OCI-LY3 (cell line): ENCODE results near the gene CKMT2.
"Not testable (repeated sequence)": the region's sequence is repeated elsewhere in the genome, so short reads cannot be mapped to it uniquely, and the experiment has no call there.

Source experiments
- H2AFZ ChIP-seq: fragments of 200-600, 300-600 bp; shearing (Covaris generic); 2 replicates; pipeline ENCODE4 v1.6.0; 2014; ENCODE audit warnings: antibody characterized with exemption, low read depth, low read length
- H3K27ac ChIP-seq: fragments of 200-600, 300-600 bp; sonication (generic); 2 replicates; pipeline ENCODE4 v1.5.1; 2014; ENCODE audit warnings: mild to moderate bottlenecking, low read length, moderate library complexity, mixed read lengths
- H3K27me3 ChIP-seq: fragments of 200-600, 300-600 bp; sonication (generic); 2 replicates; pipeline ENCODE4 v1.6.1; 2014; ENCODE audit warnings: low read depth, low read length, mixed read lengths
- H3K36me3 ChIP-seq: fragments of 200-600, 300-600 bp; sonication (generic); replicated peaks from 2 replicates; pipeline ENCODE3; 2014; ENCODE audit warnings: low read depth, low read length, mixed read lengths
- H3K4me1 ChIP-seq: fragments of 300-600, 200-600 bp; sonication (generic); 2 replicates; pipeline ENCODE4 v1.6.1; 2014; ENCODE audit warnings: low read length, mixed read lengths
- H3K4me2 ChIP-seq: fragments of 200-600, 300-600 bp; sonication (generic); 2 replicates; pipeline ENCODE4 v1.6.1; 2014; ENCODE audit warnings: low read length, mixed read lengths
- H3K4me3 ChIP-seq: fragments of 300-600, 200-600 bp; sonication (generic); 2 replicates; pipeline ENCODE4 v1.5.1; 2014; ENCODE audit warnings: antibody characterized with exemption, mild to moderate bottlenecking, low read length, moderate library complexity
- H3K79me2 ChIP-seq: fragments of 300-600, 200-600 bp; shearing (Covaris generic); 2 replicates; pipeline ENCODE4 v1.6.1; 2014; ENCODE audit warnings: mild to moderate bottlenecking, low read length, mixed read lengths
- H3K9ac ChIP-seq: fragments of 300-600, 200-600 bp; shearing (Covaris generic); 2 replicates; pipeline ENCODE4 v1.6.0; 2014; ENCODE audit warnings: mild to moderate bottlenecking, low read length, moderate library complexity
- H3K9me3 ChIP-seq: fragments of 200-600, 300-600 bp; shearing (Covaris generic); 2 replicates; pipeline ENCODE4 v1.6.1; 2014; ENCODE audit warnings: low read length, mixed read lengths; ENCODE audit not compliant: insufficient read depth
- H4K20me1 ChIP-seq: fragments of 200-600, 300-600 bp; sonication (generic); 2 replicates; pipeline ENCODE4 v1.6.1; 2016; ENCODE audit warnings: low read length, mixed read lengths; ENCODE audit not compliant: insufficient read depth
- CTCF ChIP-seq: fragments of 200-600, 300-600 bp; sonication (generic); IDR thresholded peaks from 2 replicates; pipeline ENCODE4 v1.5.1; 2014; ENCODE audit warnings: antibody characterized with exemption, low read length, low read depth
- EZH2phosphoT487 ChIP-seq: fragments of 200-600 bp; shearing (Covaris generic); IDR thresholded peaks from 2 replicates; pipeline ENCODE4 v1.6.1; 2018; ENCODE audit warnings: antibody characterized with exemption, mixed run types, low read depth

CKMT2 gene

GRCh38 chr5:81288021-81288433 is 54.9 kb downstream of the CKMT2 start:
- TF ChIP-seq EZH2phosphoT487 (no peak), CTCF (no peak)
- Histone ChIP-seq H3K4me1 (peaks cover 16% of the 10 kb centered on the region), H3K4me2 (peak overlapping the region; percentile 48), H3K27ac (peak overlapping the region; percentile 24; the same call in 1 of the 2 replicates), H3K4me3 (peak overlapping the region; percentile 33), H3K27me3 (no peaks in the 10 kb centered on the region), H3K36me3 (peaks cover 12% of the 10 kb centered on the region), H4K20me1 (no peaks in the 10 kb centered on the region), H3K9ac (no peak overlapping the region), H3K79me2 (peaks cover 13% of the 10 kb centered on the region; the same call in 1 of the 2 replicates), H3K9me3 (peaks cover 10% of the 10 kb centered on the region; the same call in 1 of the 2 replicates), H2AFZ (no peak overlapping the region)

- no peaks in the 10 kb centered on the region for H3K27me3 ChIP-seq
- TF ChIP-seq CTCF (no peak), EZH2phosphoT487 (no peak)
- peaks cover 10% of the 10 kb centered on the region; the same call in 1 of the 2 replicates for H3K9me3 ChIP-seq
Observed at GRCh38 chr5:81290146-81290545, 57.0 kb downstream of the CKMT2 start.

GRCh38 chr5:81292130-81292529 is 59.0 kb downstream of the CKMT2 start:
- peaks cover 14% of the 10 kb centered on the region for H3K36me3 ChIP-seq
- no peak overlapping the region for H2AFZ ChIP-seq
- H3K9me3 ChIP-seq: peaks cover 10% of the 10 kb centered on the region; the same call in 1 of the 2 replicates
- H3K27ac ChIP-seq: no peak overlapping the region
- no peaks in the 10 kb centered on the region for H3K27me3 ChIP-seq
- H3K4me2 ChIP-seq: no peak overlapping the region
- no peaks in the 10 kb centered on the region for H4K20me1 ChIP-seq
- H3K79me2 ChIP-seq: peaks cover 17% of the 10 kb centered on the region; the same call in 1 of the 2 replicates
- no peak overlapping the region for H3K4me3 ChIP-seq
- H3K4me1 ChIP-seq: peaks cover 14% of the 10 kb centered on the region
- TF ChIP-seq CTCF: no peak
- TF ChIP-seq EZH2phosphoT487: no peak
- no peak overlapping the region for H3K9ac ChIP-seq

More at GRCh38 chr5:81290146-81290545, 57.0 kb downstream of the CKMT2 start:
- Histone ChIP-seq H3K4me1 (peaks cover 16% of the 10 kb centered on the region), H3K4me2 (no peak overlapping the region), H3K27ac (no peak overlapping the region), H2AFZ (no peak overlapping the region), H4K20me1 (no peaks in the 10 kb centered on the region), H3K36me3 (peaks cover 14% of the 10 kb centered on the region), H3K4me3 (no peak overlapping the region), H3K79me2 (peaks cover 17% of the 10 kb centered on the region; the same call in 1 of the 2 replicates), H3K9ac (no peak overlapping the region)

GRCh38 chr5:81294021-81294420 is 60.9 kb downstream of the CKMT2 start:
- H2AFZ ChIP-seq, H3K4me2 ChIP-seq, H3K4me1 ChIP-seq, H3K9ac ChIP-seq, H3K27ac ChIP-seq, H3K4me3 ChIP-seq, H3K27me3 ChIP-seq, H4K20me1 ChIP-seq: not testable (repeated sequence)
- Histone ChIP-seq H3K36me3 (peaks cover 16% of the 10 kb centered on the region), H3K9me3 (peaks cover 10% of the 10 kb centered on the region; the same call in 1 of the 2 replicates), H3K79me2 (peaks cover 17% of the 10 kb centered on the region; the same call in 1 of the 2 replicates)
